Brain microvascular endothelial cell (primary cell): Measurements from ENCODE around the gene ITPR2.

ENCODE experiments used
- DNase-seq: peaks from one replicate; pipeline ENCODE4 v3.0.0-alpha.2; 2020
- H3K27ac ChIP-seq: fragments of 250-450 bp; sonication (Bioruptor Pico); 2 replicates; pipeline ENCODE4 v1.5.1; 2020; ENCODE audit warnings: mild to moderate bottlenecking, moderate library complexity
- H3K27me3 ChIP-seq: fragments of 250-450 bp; sonication (Bioruptor Pico); replicated peaks from 2 replicates; pipeline ENCODE4 v1.5.1; 2020; ENCODE audit warnings: mild to moderate bottlenecking
- H3K36me3 ChIP-seq: fragments of 250-450 bp; sonication (Bioruptor Pico); replicated peaks from 2 replicates; pipeline ENCODE4 v1.5.1; 2020; ENCODE audit warnings: mild to moderate bottlenecking
- H3K4me3 ChIP-seq: 2 replicates; pipeline ENCODE4 v1.5.1; 2011; ENCODE audit warnings: low read depth, mild to moderate bottlenecking, control low read depth, low read length, moderate library complexity
- in situ Hi-C: cut with HindIII; loops from 2 replicates; pipeline ENCODE4 v1.10.0; 2017; ENCODE audit warnings: low sequenced_read_pairs, low pct_ligation_motif_present
- TF ChIP-seq, protein P1 (sequence below): IDR thresholded peaks from 2 replicates; pipeline ENCODE4 v1.5.1; 2011; ENCODE audit warnings: low read depth, mild to moderate bottlenecking, moderate library complexity, low read length, control low read depth, inconsistent platforms; ENCODE audit errors: missing control alignments

Gene ITPR2

GRCh38 chr12:26546535-26547314 lies 286.3 kb downstream of the ITPR2 start:
- H3K27ac ChIP-seq = no peak overlapping the region
- TF ChIP-seq, protein P1, sequence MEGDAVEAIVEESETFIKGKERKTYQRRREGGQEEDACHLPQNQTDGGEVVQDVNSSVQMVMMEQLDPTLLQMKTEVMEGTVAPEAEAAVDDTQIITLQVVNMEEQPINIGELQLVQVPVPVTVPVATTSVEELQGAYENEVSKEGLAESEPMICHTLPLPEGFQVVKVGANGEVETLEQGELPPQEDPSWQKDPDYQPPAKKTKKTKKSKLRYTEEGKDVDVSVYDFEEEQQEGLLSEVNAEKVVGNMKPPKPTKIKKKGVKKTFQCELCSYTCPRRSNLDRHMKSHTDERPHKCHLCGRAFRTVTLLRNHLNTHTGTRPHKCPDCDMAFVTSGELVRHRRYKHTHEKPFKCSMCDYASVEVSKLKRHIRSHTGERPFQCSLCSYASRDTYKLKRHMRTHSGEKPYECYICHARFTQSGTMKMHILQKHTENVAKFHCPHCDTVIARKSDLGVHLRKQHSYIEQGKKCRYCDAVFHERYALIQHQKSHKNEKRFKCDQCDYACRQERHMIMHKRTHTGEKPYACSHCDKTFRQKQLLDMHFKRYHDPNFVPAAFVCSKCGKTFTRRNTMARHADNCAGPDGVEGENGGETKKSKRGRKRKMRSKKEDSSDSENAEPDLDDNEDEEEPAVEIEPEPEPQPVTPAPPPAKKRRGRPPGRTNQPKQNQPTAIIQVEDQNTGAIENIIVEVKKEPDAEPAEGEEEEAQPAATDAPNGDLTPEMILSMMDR = no peak
- no peak for DNase-seq

GRCh38 chr12:26539131-26539530 lies 293.9 kb downstream of the ITPR2 start:
- no peak overlapping the region for H3K4me3 ChIP-seq
- no peak for DNase-seq
- H3K36me3 ChIP-seq = no peaks in the 10 kb centered on the region
- in situ Hi-C loops = no loop called here
- no peaks in the 10 kb centered on the region for H3K27me3 ChIP-seq
- TF ChIP-seq, protein P1 = no peak
- H3K27ac ChIP-seq = no peak overlapping the region

More at GRCh38 chr12:26546535-26547314, 286.3 kb downstream of the ITPR2 start:
- H3K27me3 ChIP-seq = no peaks in the 10 kb centered on the region
- H3K4me3 ChIP-seq = no peak overlapping the region
- in situ Hi-C loops = no loop called here
- H3K36me3 ChIP-seq = no peaks in the 10 kb centered on the region

DNA sequence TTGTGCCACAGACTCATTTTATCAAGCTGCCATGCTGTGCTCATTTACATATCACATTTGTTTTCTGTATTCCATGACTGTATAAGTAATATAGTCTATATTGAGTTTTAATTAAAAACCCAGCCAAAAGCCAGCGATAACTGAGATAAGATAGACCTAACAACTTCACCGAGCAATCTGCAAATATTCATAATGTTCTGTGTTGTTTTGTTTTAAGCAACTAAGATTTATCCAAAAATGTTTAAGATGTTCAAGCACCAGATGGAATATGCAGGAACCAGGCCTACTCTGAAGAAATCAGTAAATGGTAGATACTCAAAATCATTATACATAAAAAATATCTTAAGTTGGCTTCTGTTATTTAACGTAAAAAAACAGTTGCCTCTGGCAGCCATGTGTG lies 295.3 kb downstream of the ITPR2 start:
- in situ Hi-C loops = no loop called here
- no peak for DNase-seq
- Histone ChIP-seq H3K36me3 (no peaks in the 10 kb centered on the region), H3K27ac (no peak overlapping the region), H3K4me3 (no peak overlapping the region), H3K27me3 (no peaks in the 10 kb centered on the region)
- TF ChIP-seq, protein P1 = no peak

DNA sequence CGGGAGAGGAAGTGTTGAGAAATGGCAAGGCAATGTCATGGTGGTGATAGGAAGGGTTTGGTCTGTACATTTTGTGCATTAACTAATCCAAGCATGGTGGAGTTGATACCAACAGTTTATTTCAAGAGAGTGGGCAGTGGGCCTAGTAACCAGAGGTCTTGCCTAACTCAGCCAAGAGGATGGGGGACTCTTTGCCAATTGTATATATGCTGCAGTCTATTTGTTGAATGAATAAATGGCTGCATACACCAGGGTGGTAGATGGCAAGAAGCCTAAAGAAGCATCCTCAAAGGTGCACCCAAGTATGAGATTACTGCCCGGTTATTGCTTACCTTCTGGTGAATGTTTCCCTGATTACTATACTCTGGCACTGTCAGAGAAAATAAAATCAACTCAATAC lies 295.9 kb downstream of the ITPR2 start:
- H3K27me3 ChIP-seq = no peaks in the 10 kb centered on the region
- H3K36me3 ChIP-seq = no peaks in the 10 kb centered on the region
- TF ChIP-seq, protein P1 = no peak
- in situ Hi-C loops = no loop called here
- H3K4me3 ChIP-seq = no peak overlapping the region
- DNase-seq = no peak
- H3K27ac ChIP-seq = no peak overlapping the region

DNA sequence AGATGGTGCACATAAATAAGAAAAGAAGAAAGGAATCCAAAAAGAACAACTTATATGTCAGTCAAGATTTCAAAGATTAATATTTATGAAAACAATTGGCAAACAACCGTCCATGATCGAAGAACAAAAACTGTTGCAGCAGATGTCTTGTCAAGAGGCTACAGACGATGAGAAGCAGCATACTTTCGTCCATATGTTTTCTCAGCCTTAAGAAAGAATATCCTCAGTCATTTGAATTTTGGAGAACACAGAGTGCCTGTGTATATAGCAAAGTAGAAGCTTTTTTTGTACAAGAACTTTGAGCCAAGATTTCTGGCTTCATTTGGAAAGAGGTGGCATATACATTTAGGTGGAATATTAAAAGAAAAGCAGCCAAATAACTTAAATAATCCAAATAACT lies 297.2 kb downstream of the ITPR2 start:
- Histone ChIP-seq H3K27ac (no peak overlapping the region), H3K4me3 (no peak overlapping the region), H3K36me3 (no peaks in the 10 kb centered on the region), H3K27me3 (no peaks in the 10 kb centered on the region)
- TF ChIP-seq, protein P1 = no peak
- in situ Hi-C loops = no loop called here
- no peak for DNase-seq

- Histone ChIP-seq H3K27ac (no peak overlapping the region), H3K36me3 (no peaks in the 10 kb centered on the region), H3K27me3 (no peaks in the 10 kb centered on the region), H3K4me3 (no peak overlapping the region)
- no peak for DNase-seq
- in situ Hi-C loops = no loop called here
- TF ChIP-seq, protein P1 = no peak
These were observed 298.9 kb downstream of the ITPR2 start for GRCh38 chr12:26534071-26534470.
